ENCODE data around the gene PAX6.

The PAX6 gene

DNA sequence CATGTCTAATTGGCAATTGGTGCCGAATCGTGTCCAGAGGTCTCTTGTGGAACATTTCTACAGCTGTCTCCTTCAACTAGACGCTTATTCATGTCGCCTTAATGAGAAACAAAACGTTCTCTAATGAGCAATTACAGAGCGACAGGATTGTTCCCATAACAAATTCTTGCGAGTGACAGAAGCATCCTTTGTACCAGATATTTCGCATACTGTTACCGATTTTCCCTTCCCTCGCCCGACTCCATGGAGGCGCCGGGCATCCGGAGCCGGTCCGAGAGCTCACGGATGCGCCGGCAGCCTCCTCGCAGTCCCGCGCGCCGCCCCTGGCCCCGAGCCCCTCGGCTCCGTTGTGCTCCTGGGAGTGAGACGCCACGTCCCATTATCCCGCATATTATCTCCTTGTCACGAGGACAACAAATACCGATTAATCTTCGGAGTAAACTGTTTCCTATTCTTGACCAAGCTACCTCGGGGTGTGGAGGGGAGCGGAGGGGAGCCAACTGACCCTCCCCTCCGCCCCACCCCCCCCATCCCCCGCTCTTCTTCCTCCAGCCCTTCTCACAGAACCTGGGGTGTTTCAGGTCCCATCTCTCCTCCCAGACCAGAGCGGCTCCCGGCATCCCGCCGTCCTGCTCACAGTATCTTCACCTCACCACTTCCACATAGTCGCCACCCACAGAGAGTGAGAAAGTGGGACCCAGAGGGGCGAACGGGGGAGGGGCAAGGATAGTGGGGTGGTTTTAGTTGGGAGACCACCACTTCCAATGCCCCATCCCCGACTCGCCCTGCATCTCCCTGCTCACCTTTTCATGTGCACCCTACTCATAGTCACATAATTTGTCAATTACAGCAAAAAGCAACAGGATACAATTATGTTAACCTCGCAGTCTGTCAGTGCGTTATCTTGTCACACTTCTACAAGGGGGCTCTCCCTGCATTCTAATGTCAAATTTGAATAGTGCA is 11.4 kb downstream of the PAX6 start:
- TF ChIP-seq TEAD4 (IDR thresholded peaks at IDR 0.05) = no peak
- no peak for TF ChIP-seq CREB1 (IDR thresholded peaks at IDR 0.05; ENCODE audit: low read depth)
- no peak for TF ChIP-seq NFIC (IDR thresholded peaks at IDR 0.05)
- no peak for TF ChIP-seq TAF1 (IDR thresholded peaks at IDR 0.05; ENCODE audit: low read depth)
- TF ChIP-seq CEBPB (IDR thresholded peaks at IDR 0.05) = no peak
- no peak for TF ChIP-seq EGR1 (IDR thresholded peaks at IDR 0.05)
- TF ChIP-seq TCF12 (IDR thresholded peaks at IDR 0.05; ENCODE audit: low read depth) = no peak
- TF ChIP-seq FOXM1 (IDR thresholded peaks at IDR 0.05; ENCODE audit: borderline replicate concordance, low read depth) = no peak
- no peak for TF ChIP-seq MAX (IDR thresholded peaks at IDR 0.05)
- TF ChIP-seq, protein P1, sequence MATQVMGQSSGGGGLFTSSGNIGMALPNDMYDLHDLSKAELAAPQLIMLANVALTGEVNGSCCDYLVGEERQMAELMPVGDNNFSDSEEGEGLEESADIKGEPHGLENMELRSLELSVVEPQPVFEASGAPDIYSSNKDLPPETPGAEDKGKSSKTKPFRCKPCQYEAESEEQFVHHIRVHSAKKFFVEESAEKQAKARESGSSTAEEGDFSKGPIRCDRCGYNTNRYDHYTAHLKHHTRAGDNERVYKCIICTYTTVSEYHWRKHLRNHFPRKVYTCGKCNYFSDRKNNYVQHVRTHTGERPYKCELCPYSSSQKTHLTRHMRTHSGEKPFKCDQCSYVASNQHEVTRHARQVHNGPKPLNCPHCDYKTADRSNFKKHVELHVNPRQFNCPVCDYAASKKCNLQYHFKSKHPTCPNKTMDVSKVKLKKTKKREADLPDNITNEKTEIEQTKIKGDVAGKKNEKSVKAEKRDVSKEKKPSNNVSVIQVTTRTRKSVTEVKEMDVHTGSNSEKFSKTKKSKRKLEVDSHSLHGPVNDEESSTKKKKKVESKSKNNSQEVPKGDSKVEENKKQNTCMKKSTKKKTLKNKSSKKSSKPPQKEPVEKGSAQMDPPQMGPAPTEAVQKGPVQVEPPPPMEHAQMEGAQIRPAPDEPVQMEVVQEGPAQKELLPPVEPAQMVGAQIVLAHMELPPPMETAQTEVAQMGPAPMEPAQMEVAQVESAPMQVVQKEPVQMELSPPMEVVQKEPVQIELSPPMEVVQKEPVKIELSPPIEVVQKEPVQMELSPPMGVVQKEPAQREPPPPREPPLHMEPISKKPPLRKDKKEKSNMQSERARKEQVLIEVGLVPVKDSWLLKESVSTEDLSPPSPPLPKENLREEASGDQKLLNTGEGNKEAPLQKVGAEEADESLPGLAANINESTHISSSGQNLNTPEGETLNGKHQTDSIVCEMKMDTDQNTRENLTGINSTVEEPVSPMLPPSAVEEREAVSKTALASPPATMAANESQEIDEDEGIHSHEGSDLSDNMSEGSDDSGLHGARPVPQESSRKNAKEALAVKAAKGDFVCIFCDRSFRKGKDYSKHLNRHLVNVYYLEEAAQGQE (IDR thresholded peaks at IDR 0.05; ENCODE audit: low read depth) = no peak
- TF ChIP-seq EP300 (IDR thresholded peaks at IDR 0.05; ENCODE audit: borderline replicate concordance) = no peak
- TF ChIP-seq RAD21 (IDR thresholded peaks at IDR 0.05; ENCODE audit: low read depth) = no peak
- no peak for TF ChIP-seq ZBTB7A (IDR thresholded peaks at IDR 0.05; ENCODE audit: low read depth)

GRCh38 chr11:31798554-31799434 is 12.3 kb downstream of the PAX6 start:
- no peak for TF ChIP-seq TAF1 (IDR thresholded peaks at IDR 0.05; ENCODE audit: low read depth)
- no peak for TF ChIP-seq CREB1 (IDR thresholded peaks at IDR 0.05; ENCODE audit: low read depth)
- TF ChIP-seq CEBPB (IDR thresholded peaks at IDR 0.05) = no peak
- no peak for TF ChIP-seq NFIC (IDR thresholded peaks at IDR 0.05)
- no peak for TF ChIP-seq EGR1 (IDR thresholded peaks at IDR 0.05)
- no peak for TF ChIP-seq MAX (IDR thresholded peaks at IDR 0.05)
- no peak for TF ChIP-seq FOXM1 (IDR thresholded peaks at IDR 0.05; ENCODE audit: borderline replicate concordance, low read depth)
- TF ChIP-seq YY1 (IDR thresholded peaks at IDR 0.05; ENCODE audit: low read depth) = no peak
- no peak for TF ChIP-seq RAD21 (IDR thresholded peaks at IDR 0.05; ENCODE audit: low read depth)
- TF ChIP-seq TEAD4 (IDR thresholded peaks at IDR 0.05) = no peak
- TF ChIP-seq, protein P1 (IDR thresholded peaks at IDR 0.05; ENCODE audit: low read depth) = no peak
- TF ChIP-seq EP300 (IDR thresholded peaks at IDR 0.05; ENCODE audit: borderline replicate concordance) = no peak
- TF ChIP-seq TCF12 (IDR thresholded peaks at IDR 0.05; ENCODE audit: low read depth) = no peak
- TF ChIP-seq USF1 (IDR thresholded peaks at IDR 0.05) = no peak
- no peak for TF ChIP-seq ZBTB7A (IDR thresholded peaks at IDR 0.05; ENCODE audit: low read depth)

DNA sequence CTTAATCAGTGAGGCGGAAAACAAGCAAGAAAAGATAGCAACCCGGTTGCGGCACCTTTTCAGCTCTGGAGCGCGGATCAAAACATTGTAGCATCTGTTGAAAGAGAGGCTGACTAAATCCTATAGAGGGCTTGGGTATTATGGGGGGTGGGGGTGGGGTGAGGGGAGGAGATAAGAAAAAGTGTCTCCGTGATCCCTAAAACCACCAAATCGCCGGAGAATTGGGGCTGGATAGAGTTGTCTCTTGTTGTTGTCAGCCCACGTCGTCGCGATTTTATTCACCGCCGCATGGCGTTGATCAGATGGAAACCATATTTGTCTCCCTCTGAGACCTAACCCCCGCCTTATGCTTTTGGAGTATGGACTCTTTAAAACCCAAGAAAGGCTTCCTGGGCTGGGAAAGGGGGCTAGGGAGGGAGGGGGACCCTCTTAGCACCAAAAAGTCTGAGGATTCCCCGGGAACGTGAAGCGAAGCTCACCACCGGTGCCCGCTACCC is 13.0 kb downstream of the PAX6 start:
- TF ChIP-seq CEBPB (IDR thresholded peaks at IDR 0.05) (no peak), RAD21 (IDR thresholded peaks at IDR 0.05; ENCODE audit: low read depth) (no peak), EP300 (IDR thresholded peaks at IDR 0.05; ENCODE audit: borderline replicate concordance) (no peak), USF1 (IDR thresholded peaks at IDR 0.05) (no peak), NFIC (IDR thresholded peaks at IDR 0.05) (no peak), MAX (IDR thresholded peaks at IDR 0.05) (no peak), YY1 (IDR thresholded peaks at IDR 0.05; ENCODE audit: low read depth) (no peak), TEAD4 (IDR thresholded peaks at IDR 0.05) (no peak), TAF1 (IDR thresholded peaks at IDR 0.05; ENCODE audit: low read depth) (no peak), ZBTB7A (IDR thresholded peaks at IDR 0.05; ENCODE audit: low read depth) (no peak), CREB1 (IDR thresholded peaks at IDR 0.05; ENCODE audit: low read depth) (no peak), FOXM1 (IDR thresholded peaks at IDR 0.05; ENCODE audit: borderline replicate concordance, low read depth) (no peak), EGR1 (IDR thresholded peaks at IDR 0.05) (no peak), TCF12 (IDR thresholded peaks at IDR 0.05; ENCODE audit: low read depth) (no peak)
- TF ChIP-seq, protein P1 (IDR thresholded peaks at IDR 0.05; ENCODE audit: low read depth) = no peak
